Endometrial microvascular endothelial cells (primary cell): ENCODE measurements around the gene MYL2. TPM values are rescaled to one million over a fixed set of nuclear protein-coding genes. Genes with fewer than 3 reads are reported as not detected.

Source experiments
- in situ Hi-C: cut with HindIII; loops from 2 replicates; pipeline ENCODE4 v1.10.0; 2017; ENCODE audit warnings: low sequenced_read_pairs, low pct_unique_long_range_greater_than_20kb; ENCODE audit errors: inconsistent ontology term
- total RNA-seq: library from RNA; depleted of rRNA; stranded (reverse); fragments of >200 nt; gene quantifications from one replicate; pipeline ENCODE4 v1.2.3, GENCODE V29; 2015; ENCODE audit errors: inconsistent ontology term

Gene MYL2
- total RNA-seq, 1 donor from 2014 or later, result not detected

GRCh38 chr12:110906516-110906915 lies 13.9 kb downstream of the MYL2 start:
- in situ Hi-C loops, result no loop called here

GRCh38 chr12:110906083-110906482 lies 14.3 kb downstream of the MYL2 start:
- in situ Hi-C loops, result no loop called here

- in situ Hi-C loops, result no loop called here
Observed at GRCh38 chr12:110903511-110903910, 16.9 kb downstream of the MYL2 start.

- in situ Hi-C loops, result no loop called here
Observed at GRCh38 chr12:110901401-110901800, 19.0 kb downstream of the MYL2 start.

GRCh38 chr12:110896559-110896958 lies 23.8 kb downstream of the MYL2 start:
- in situ Hi-C loops, result no loop called here

- in situ Hi-C loops, result no loop called here
Observed at GRCh38 chr12:110893956-110894355, 26.4 kb downstream of the MYL2 start.

GRCh38 chr12:110889361-110889760 lies 31.0 kb downstream of the MYL2 start:
- in situ Hi-C loops, result no loop called here

- in situ Hi-C loops, result no loop called here
Observed at GRCh38 chr12:110888256-110888991, 32.0 kb downstream of the MYL2 start.

- in situ Hi-C loops, result no loop called here
Observed at GRCh38 chr12:110885152-110885840, 35.1 kb downstream of the MYL2 start.

- in situ Hi-C loops, result no loop called here
Observed at GRCh38 chr12:110883251-110883650, 37.1 kb downstream of the MYL2 start.

- in situ Hi-C loops, result no loop called here
Observed at GRCh38 chr12:110880651-110881050, 39.7 kb downstream of the MYL2 start.

- in situ Hi-C loops, result no loop called here
Observed at GRCh38 chr12:110874781-110875180, 45.6 kb downstream of the MYL2 start.

- in situ Hi-C loops, result no loop called here
Observed at GRCh38 chr12:110874351-110874750, 46.0 kb downstream of the MYL2 start.

- in situ Hi-C loops, result no loop called here
Observed at GRCh38 chr12:110872100-110872499, 48.3 kb downstream of the MYL2 start.

GRCh38 chr12:110869803-110870202 lies 50.6 kb downstream of the MYL2 start:
- in situ Hi-C loops, result no loop called here

- in situ Hi-C loops, result no loop called here
Observed at GRCh38 chr12:110869026-110869425, 51.4 kb downstream of the MYL2 start.

GRCh38 chr12:110865521-110865920 lies 54.9 kb downstream of the MYL2 start:
- in situ Hi-C loops, result no loop called here

GRCh38 chr12:110863161-110863560 lies 57.2 kb downstream of the MYL2 start:
- in situ Hi-C loops, result no loop called here

GRCh38 chr12:110862329-110862728 lies 58.0 kb downstream of the MYL2 start:
- in situ Hi-C loops, result no loop called here

GRCh38 chr12:110861729-110862128 lies 58.6 kb downstream of the MYL2 start:
- in situ Hi-C loops, result no loop called here
